Activated gamma-delta T cell treated with anti-CD3 and anti-CD28 coated beads, Interleukin-2, amount 50 U/mL, for 16 hours (primary cell): ENCODE measurements around the gene CHMP2A.
"Not testable (repeated sequence)": the region's sequence is repeated elsewhere in the genome, so short reads cannot be mapped to it uniquely, and the experiment has no call there.

Experiments used
- DNase-seq: peaks from one replicate; pipeline ENCODE4 v3.0.0-alpha.2; 2020; ENCODE audit warnings: low read depth

The CHMP2A gene

DNA sequence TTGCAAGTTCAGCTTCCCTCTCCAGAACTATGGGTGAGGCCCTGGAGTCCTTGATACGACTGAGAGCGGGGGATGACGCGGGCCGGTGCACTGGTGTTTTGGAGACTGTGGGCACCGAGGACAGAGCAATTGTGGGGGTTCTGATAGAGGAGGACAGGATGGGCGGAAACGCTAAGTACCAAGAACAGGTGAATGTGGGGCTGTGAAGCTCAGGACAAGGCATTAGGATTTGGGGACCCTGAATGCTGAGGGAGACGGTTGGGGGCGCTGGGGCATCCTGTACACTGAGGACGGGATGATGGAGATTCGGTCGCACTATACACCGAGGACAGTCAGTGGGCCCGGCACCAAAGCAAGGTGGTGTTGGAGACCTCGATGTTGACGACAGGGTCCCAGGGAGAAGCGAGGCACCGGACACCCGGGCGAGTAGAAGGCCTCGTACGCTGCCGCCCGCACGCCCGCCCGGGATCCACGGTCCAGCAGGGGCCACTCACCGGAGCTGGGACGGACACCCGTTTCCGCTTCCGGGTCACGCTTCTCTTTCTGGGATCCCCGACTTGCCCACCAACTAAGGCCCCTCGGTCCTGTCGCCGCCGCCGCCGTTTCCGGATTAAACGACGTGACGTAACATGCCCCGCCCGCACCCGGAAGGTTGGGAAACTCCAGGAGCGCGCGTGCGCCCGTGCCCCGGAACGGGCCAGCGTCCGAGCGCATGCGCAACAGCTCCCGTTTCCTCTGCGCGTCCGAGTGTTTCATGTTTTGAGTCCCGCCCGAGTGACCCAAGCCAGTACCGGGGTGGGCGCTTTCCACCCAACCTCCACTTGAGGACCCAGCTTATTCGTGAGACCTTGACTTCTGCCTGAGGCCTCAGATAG, at the start of gene CHMP2A:
CHMP2A (minus strand) TSS at position 612 of the 875 bp plus-strand sequence. CDS start 893 bp downstream, outside the sequence.
- peak; percentile 97 for DNase-seq

DNA sequence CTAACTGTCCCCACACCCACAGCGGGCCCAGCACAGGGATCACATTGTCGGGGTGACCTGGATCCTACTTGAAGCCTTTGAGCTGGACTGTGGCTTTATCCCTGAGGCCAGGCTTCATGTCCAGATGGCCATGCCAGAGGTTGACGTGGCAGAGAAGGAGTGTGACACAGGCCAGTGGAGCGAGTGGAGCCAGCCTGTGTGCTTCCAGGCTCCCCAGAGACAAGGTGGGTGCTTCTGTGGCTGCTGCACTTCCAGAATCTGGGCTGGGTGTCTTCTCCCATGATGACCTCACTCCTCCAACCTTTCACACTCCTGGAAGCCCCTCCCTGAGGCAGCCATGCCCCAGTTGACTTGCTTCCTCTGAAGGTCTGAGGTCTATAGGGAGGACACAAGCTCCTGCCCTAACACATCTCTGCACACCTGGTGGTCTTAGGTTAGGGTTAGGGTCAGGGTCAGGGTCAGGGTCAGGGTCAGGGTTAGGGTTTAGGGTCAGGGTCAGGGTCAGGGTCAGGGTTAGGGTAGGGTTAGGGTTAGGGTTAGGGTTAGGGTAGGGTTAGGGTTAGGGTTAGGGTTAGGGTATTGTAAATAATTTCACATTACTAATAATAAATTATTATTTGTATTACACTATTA, 31.3 kb upstream of the CHMP2A start:
- DNase-seq = no peak

DNA sequence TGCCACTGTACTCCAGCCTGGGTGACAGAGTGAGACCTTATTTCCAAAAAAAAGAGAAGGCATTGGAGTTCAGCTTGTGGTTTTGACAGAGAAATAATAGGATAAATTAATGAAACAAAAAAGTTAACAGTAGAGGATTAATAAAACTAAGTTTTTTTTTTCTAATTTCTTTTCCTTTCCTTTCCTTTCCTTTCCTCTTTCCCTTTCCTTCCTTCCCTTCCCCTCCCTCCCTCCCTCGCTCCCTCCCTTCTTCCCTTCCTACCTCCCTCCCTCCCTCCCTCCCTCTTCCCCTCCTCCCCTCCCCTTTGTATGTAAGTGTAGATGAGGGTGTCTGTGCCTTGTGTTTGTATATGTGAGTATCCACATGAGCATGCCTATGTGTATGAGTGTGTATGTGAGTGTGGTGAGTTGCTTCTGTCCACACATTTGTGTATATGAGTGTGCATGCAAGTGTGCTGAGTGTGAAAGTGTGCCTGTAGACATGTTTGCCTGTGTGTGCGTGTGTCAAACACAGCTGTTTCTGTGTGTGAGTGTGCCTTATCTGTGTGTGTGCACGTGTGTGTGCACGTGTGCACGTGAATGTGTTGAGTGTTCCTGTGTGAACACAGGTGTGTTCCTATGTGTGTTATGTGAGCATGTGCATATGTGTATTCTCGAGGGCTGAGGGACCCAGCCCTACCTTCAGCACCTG, 30.7 kb upstream of the CHMP2A start:
- DNase-seq = no peak

DNA sequence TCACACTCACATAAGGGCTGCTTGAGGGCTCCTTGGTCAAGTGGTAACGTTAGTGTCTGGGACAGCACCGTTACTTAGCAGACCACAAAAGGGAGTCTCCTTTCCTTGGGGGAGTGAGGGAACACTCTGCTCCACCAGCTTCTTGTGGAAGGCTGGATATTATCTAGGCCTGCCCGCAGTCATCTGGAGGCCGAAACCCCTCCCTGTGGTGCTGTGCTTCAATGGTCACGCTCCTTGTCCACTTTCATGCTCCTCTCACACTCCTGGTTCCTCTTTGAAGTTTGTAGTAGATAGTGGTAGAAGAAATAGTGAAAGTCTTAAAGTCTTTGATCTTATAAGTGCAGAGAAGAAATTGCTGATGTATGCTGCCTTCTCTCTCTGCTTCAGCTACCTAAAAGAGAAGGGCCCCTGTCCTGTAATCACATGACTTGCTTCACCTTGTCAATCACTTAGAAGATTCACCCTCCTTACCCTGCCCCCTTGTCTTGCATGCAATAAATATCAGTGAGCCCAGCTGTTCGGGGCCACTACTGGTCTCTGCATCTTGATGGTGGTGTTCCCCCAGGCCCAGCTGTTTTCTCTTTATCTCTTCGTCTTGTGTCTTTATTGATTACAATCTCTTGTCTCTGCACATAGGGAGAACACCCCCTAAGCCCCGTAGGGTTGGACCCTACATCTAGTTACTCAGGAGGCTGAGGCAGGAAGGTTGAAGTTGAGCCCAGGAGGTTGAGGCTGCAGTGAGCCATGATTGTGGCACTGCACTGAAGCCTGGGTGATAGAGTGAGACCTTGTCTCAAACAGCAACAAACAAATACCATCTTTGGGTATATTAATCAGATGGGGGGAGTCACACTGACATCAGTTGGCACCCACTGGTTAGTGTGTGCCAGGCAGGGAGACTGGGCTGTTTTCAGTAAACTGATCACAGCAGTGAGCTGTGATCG, 29.9 kb upstream of the CHMP2A start:
- DNase-seq = no peak

DNA sequence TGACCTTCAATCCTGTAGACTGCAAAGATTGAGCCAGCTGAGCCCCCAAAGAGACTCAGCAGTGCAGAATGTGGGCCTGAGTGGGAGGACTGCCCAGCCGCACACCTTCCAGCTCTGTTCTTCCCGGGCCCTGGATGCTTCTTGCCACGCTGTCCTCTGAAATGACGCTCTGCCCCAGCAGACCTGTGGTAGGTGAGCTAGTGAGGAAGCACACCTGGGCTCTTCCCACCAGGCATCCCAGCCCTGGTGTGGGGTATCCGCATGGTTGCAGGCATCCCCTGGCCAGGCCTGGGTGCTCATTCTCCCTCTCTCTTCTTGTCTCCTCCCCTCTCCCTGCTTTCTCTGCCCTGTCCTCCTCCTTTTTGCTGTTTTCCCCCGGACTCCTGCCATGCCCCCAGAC, 28.1 kb upstream of the CHMP2A start:
- DNase-seq = no peak

DNA sequence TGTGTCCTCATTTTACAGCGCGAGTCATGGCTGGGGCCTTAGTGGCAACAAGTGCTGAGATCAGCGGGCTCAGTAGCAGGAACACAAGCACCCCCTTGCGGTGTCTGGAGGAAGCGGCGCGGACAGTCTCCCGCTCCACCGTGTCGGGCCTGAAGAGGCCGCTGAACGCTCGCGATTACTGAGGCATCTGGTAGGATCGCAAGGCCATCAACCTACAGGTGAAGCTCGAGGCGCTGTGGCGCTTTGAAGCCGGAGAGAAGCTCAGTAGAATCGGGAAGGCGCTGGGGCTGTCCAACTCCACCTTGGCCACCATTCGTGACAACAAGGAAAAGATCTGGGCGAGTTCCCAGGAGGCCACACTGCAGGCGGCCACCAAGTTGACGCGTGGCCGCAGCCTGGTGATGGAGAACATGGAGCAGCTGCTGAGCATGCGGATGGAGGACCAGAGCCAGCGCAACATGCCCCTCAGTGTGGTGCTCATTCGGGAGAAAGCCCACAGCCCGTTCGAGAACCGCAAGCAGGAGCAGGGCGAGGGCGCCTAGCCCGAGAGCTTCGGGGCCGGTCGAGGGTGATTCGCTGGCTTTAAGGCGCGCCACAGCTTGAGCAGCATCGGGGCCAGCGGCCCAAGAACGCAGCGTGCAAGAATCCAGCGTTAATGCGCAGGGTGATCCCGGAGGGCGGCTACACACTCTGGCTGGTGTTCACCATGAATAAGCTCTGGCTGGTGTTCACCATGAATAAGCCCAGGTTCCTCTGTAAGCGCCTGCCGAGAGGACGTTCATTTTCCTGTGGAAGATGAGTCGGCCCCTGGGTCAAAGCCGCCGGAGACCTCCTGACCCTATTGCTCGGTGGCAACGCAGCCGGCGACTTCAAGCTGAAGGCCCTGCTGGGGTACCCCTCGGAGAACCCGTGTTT, 26.6 kb upstream of the CHMP2A start:
- DNase-seq = peak; percentile 85

DNA sequence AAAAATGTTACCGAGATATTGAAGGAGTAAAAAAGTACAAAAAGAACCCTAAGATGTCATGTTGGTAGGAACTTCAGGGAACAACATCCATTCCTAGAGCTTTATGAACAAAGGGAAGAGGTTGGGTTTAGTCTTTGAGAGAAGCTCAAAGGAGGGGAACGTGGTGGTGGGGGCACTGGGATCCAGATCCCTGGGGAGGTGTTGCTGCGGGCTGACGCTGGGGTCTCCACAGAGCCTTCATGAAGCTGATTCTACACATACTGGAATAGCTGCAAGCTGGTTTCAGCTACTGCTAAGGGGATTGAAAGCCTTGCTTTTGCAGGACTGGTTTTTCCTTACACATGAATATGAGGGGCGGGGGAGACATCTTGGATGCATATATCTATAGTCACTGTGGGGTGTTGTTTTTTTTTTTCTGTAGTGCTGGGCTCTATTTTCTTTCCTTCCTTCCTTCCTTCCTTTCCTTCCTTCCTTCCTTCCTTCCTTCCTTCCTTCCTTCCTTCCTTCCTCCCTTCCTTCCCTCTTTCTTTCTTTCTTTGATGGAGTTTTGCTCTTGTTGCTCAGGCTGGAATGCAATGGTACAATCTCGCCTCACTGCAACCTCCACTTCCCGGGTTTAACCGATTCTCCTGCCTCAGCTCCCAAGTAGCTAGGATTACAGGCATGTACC, 24.7 kb upstream of the CHMP2A start:
- DNase-seq = no peak

DNA sequence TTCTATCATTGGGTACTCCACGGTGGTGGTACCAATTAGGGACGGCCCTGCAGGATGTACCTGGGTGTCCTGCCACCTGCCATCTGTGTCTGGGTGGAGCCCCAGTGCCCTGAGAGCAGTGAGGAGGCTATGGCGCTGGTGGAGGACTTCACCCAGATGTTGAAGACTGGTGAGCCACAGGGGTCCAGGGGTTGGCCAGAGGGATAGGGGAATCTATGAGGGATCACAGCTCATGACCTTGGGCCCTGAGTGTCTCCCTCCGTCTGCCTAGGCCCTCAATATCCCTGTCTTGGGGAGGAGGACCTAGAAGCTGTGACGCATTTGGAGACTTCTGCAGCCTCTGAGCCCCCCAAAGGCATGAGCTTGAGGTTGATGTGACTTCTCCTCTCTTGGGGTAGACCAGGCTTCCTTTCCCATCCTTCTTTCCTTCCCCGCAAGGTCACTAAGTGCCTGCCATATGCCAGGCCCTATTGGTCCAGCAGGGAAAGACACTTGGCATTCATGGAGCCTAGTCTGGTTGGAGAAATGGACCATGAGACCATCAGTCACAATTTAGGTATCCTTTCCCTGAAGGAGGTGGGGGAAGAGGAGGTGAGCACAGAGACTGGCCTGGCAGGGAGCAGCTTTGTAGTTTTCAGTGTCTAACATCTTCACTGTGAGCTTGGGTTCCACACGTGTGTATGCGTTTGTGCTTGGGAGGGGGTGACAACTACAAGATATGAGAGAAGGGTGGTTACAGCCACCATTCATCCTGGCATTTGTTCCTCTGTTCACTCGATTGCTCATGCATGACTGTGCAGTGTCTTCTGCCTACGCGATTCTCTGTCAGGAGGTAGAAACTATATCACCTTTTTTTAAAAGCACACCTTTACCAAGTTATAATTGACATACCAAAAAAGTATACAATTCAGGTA, 23.4 kb upstream of the CHMP2A start:
- DNase-seq = no peak

DNA sequence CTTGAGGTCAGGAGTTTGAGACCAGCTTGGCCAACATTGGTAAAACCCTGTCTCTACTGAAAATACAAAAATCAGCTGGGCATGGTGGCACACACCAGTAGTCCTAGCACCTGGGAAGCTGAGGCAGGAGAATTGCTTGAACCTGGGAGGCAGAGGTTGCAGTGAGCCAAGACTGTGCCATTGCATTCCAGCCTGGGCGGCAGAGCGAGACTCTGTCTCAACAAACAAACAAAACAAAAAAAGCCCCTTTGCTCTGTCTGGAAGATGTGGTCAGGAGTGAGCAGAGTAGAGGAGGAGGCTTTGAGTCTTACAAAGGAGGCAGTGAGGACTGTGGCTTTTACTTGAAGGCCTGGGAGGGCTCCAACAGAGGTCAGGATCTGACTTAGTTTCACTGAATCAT, 22.7 kb upstream of the CHMP2A start:
- DNase-seq = not testable (repeated sequence)

DNA sequence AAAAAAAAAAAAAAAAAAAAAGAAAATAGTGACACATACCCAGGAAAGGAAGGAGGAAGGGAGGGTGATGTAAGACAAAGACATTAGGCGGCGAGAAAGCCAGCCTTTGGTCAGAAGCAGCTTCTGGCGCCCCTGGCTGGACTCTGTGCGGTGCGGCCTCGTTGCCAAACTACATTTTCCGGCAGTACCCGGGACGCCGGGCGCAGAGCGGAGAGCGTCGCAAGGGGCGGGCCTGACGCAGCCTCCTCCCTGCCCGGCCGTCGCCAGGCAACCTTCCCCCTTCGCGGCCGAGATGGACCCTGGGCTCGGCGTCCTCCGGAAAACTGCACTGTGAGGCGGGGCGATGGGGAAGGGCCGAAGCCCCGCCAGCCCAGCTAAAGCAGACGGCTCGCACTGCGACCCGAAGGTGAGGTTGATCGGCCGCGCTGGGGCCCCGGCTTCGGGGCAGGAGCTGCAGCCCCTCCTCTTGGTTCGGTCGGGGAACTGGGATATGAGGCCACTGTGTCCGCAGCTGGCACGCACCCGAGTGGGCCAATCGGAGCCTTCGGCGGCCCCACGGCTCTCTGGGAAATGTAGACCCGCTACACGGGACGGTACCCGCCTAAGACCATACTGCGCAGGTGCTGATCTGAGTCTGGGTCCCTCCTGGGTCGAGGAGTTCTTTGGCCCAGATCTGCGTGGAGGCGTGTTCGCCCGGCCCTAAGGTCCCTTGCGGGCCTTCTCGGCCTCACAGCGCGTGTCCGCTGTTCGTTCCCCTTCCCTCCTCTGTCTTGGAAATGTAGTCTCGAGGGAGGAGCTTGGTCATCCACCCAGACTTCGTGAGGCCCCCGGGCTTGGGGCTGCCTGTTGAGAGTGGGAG, 20.5 kb upstream of the CHMP2A start:
- peak; percentile 60 for DNase-seq

DNA sequence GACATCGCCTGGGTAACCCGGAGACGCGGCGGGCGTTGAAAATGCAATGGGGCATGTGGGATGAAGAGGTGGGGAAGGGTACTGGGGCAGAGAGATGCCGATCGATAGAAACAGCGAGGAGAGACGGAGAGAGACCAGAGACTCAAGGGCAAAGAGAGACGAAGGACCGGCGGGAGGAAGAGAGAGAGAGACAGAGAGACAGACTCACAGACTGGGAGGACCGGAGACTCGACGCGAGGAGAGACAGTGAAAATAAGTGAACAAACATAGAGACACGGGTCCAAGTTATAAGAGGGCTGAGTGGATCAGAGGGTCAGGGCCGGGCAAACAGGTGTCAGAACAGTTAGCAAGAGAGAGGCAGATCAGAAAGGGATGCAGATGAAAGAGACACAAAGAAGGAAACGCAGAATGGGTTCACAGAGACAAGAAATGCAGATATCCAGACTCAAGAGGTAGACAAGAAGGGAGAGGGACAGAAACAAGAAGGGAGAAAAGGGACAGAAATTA, 18.8 kb upstream of the CHMP2A start:
- DNase-seq = no peak

DNA sequence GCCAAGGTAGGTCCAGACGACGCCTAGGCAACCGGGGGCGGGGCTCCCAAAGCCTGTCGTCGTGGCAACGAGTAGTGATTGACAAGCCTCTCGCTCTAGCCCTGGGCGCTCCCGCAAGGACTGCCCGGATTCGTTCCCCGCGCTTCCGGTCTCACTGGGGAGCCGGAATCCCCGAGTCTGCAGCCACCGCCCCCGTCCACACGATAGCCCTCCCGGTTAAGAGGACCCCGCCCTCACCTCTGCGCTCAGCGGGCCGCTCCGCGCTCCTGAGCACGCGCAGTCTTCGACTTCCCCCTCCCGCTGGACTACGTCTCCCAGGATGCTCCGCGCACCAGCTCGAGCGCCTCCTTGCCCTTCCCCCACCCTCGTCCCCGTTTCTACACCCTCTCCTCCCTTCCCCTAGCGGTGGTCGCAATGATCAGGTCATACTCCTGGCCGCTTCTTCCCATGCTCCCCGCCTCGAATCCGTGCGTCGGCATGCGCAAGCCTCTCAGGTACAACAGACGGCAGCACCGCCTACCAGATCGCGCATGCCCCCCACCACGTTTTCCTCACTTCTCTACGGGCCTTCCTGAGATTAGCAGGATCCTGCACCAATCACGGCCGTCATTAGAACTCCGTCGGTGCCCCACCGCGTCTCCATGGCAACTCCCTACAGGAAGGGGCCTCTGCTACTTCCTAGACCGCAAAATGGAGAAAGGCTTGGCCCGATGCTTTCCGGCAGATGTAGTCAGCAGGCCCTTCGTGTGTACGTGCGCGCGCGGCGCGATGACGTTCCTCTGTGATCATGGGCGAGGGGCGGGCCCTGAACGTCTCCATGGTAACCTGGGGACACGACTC, 18.1 kb upstream of the CHMP2A start, which contains the start of gene MZF1:
MZF1 (minus strand) TSS at position 518 of the 840 bp plus-strand sequence. CDS start 1,946 bp downstream, outside the sequence.
- peak; percentile 99 for DNase-seq

DNA sequence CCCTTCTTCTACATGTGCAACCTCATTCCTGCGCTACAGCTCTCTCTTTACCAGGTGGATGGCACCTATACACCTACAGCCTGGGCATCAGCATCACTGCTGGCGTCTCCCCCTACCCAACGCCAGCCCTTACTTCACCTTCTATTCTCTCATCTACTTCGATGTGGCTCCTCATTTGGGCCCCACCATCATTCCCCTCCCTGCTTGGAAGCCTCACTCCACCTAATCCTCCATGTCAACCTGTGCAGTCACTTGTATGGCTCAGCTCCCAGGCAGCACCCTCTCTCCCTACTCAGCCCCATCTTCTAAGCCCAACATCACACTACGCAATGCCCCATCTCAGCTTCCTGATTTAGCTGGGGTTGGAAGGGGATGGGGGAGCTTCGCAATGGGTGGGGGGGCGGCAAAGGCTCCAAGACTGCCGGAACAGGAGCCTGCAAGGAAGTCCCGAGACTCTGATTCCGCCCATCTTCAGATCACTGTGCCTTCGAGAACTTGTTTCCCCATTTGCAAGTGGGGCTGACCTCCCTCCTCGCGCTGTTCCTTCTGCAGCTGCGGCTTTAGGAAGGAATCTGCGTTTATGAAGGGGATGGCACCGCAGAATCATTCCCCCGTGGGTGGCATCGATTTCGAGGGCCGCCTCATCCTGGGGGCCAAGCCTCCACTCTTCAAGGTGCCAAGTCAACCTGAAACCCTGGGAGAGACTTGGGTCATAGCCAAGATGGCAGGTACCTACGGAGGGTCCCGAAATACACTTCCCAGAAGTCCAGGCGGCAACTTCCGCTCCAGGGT, 17.3 kb upstream of the CHMP2A start:
- DNase-seq = no peak

DNA sequence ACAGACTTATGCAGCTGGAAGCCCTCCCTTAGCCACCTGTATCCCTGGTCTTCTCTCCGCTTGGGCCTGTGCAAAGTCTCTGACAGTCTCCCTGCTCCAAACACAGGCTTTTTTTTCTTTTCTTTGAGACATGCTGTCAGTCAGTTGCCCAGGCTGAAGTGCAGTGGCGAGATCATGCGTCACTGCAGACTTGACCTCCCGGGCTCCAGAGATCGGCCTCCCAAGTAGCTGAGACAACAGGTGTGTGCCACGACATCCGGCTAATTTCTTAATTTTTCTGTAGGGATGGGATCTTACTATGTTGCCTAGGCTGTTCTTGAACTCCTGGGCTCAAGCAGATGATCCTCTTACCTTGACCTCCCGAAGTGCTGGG, 16.7 kb upstream of the CHMP2A start:
- DNase-seq = no peak

DNA sequence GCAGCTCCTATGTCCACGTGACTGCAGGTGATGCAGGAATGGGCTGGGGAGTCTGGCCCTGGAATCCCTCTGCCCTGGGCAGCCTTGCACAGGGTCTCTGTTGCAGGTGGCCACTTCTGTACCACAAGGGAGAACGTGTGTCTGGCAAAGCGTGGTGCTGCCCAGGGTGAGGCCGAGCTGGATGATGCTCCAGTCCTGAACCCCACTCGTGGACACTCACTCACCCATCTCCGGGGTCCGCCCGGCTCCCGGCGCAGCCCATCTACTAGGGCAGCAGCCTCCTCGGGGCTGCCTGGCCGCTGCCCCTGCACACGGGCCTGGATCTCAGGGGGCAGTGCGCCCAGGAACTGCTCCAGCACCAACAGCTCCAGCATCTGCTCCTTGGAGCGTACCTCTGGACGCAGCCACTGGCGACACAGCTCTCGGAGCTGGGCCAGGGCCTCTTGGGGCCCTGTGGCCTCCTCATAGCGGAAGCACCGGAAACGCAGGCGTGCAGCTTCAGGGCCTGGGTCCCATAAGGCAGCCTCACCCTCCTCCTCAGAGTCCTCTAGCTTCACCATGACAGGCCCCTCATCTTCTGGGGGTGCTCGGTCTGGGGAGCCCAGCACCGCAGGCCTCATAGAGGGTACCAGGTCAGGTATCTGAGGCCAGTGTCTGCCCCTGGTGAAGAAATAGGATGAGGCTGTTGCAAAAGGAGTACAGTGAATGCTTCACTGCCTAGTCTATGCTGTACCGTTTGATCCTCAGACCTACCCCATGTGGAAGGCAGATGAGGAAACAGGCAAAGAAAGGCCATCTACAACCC, 16.1 kb upstream of the CHMP2A start:
- no peak for DNase-seq
